ENCODE data around the gene MARCHF10. TPM values are rescaled to one million over a fixed set of nuclear protein-coding genes. Genes with fewer than 3 reads are reported as not detected.

MARCHF10 gene
- total and polyA plus RNA-seq, 9 of the 15 experiments (the other 6 are each of a cell fraction or from before 2014, with no cell fraction given) = not detected

- no peak overlapping the region for H3K27ac ChIP-seq (ENCODE audit: extremely low read depth, low read depth, low read length)
- TF ChIP-seq KDM1A (IDR thresholded peaks at IDR 0.05) = no peak
- TF ChIP-seq HMBOX1 (IDR thresholded peaks at IDR 0.05) = no peak
- no peak for TF ChIP-seq MIER1 (IDR thresholded peaks at IDR 0.05; ENCODE audit: low read depth)
- no peak for TF ChIP-seq NFYB (IDR thresholded peaks at IDR 0.05; ENCODE audit: extremely low read depth, insufficient read length)
- TF ChIP-seq ZBTB8A (IDR thresholded peaks at IDR 0.05; ENCODE audit: partially characterized antibody) = no peak
- TF ChIP-seq PRDM10 (IDR thresholded peaks at IDR 0.05; ENCODE audit: partially characterized antibody) = no peak
- TF ChIP-seq, protein P1, sequence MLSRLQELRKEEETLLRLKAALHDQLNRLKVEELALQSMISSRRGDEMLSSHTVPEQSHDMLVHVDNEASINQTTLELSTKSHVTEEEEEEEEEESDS (CRISPR knock-in tag; IDR thresholded peaks at IDR 0.05) = no peak
- no peak for TF ChIP-seq SAFB2 (IDR thresholded peaks at IDR 0.05; ENCODE audit: borderline replicate concordance, low read depth, low read length, severe bottlenecking)
- no peak for TF ChIP-seq NR1H2 (CRISPR knock-in tag; IDR thresholded peaks at IDR 0.05)
- TF ChIP-seq FOXJ2 (tag; IDR thresholded peaks at IDR 0.05) = no peak
- no peak for TF ChIP-seq ZBTB9 (CRISPR knock-in tag; IDR thresholded peaks at IDR 0.05)
- TF ChIP-seq SMARCC2 (IDR thresholded peaks at IDR 0.05; ENCODE audit: low read depth) = no peak
- no peak for TF ChIP-seq ZNF644 (tag; IDR thresholded peaks at IDR 0.05; ENCODE audit: low read depth)
- H3K27me3 ChIP-seq (ENCODE audit: control insufficient read depth in 2 of 2, insufficient read depth in 2 of 2, low read length in 2 of 2) = peaks cover 22 to 39% of the 10 kb centered on the region in 2 experiments; a peak in 4 of 5 replicates
- intact Hi-C loops (cut with micrococcal nuclease) = no loop called here
- DNase-seq (ENCODE audit: extremely low read depth in 1 of 4, low spot score in 3 of 4) (no peak), ATAC-seq (no peak), FAIRE-seq (no peak)
- CTCF ChIA-PET (ENCODE audit: low intra/inter-chr PET ratio) = no interaction called here
- H3K36me3 ChIP-seq (ENCODE audit: control insufficient read depth, insufficient read depth, low read length) = no peaks in the 10 kb centered on the region
- no peaks in the 10 kb centered on the region; the same call in 1 of the 2 replicates for H4K20me1 ChIP-seq (replicated peaks; ENCODE audit: control insufficient read depth, insufficient read depth, low read length)
- no peaks in the 10 kb centered on the region for H3K9me1 ChIP-seq (ENCODE audit: control insufficient read depth, insufficient read depth, low read length)
- H3K4me3 ChIP-seq = no peak overlapping the region
- H3K9ac ChIP-seq (ENCODE audit: insufficient read depth in 1 of 2, low read depth in 2 of 2, low read length in 2 of 2) = no peak overlapping the region
- no peak overlapping the region for H2AFZ ChIP-seq (ENCODE audit: low read depth, low read length)
- in situ Hi-C loops (cut with MboI) = no loop called here
- no TSS peak for BruUV-seq (replicated peaks)
- peaks cover 0 to 4% of the 10 kb centered on the region in 2 experiments; a peak in 1 of 5 replicates for H3K4me1 ChIP-seq (replicated peaks in 1 of 2; ENCODE audit: control insufficient read depth in 2 of 2, insufficient read depth in 2 of 2, low read length in 2 of 2)
- no peaks in the 10 kb centered on the region for H3K79me2 ChIP-seq (ENCODE audit: control insufficient read depth, insufficient read depth, low read length)
- 2% methylated on average over 5 of the region's 5 CpGs for WGBS (ENCODE audit: insufficient coverage, low coverage, missing lambda C conversion rate)
- no peaks in the 10 kb centered on the region for H3K9me3 ChIP-seq (replicated peaks; ENCODE audit: control insufficient read depth, insufficient read depth, low read depth, low read length)
- H3K4me2 ChIP-seq (ENCODE audit: insufficient read depth, low read length) = no peak overlapping the region
- POLR2A ChIA-PET = no interaction called here
These were observed 33.8 kb downstream of the MARCHF10 start for GRCh38 chr17:62774338-62774737.

All from K562 (cell line).